ACC112 (cell line): Measurements from ENCODE around the gene ADAMTS2.

Source experiments
- H2AFZ ChIP-seq: fragments of 200-600 bp; sonication (generic); one replicate; pipeline ENCODE4 v1.6.0; 2017; ENCODE audit warnings: antibody characterized with exemption, low read length; ENCODE audit not compliant: unreplicated experiment
- H3K27ac ChIP-seq: fragments of 200-600 bp; sonication (generic); 2 replicates; pipeline ENCODE4 v1.5.1; 2014; ENCODE audit warnings: low read depth, mild to moderate bottlenecking, antibody characterized with exemption, low read length, moderate library complexity
- H3K27me3 ChIP-seq: fragments of 200-600 bp; sonication (generic); 2 replicates; pipeline ENCODE4 v1.6.1; 2014; ENCODE audit warnings: mild to moderate bottlenecking, antibody characterized with exemption, low read length, moderate library complexity, mixed read lengths; ENCODE audit not compliant: insufficient read depth
- H3K36me3 ChIP-seq: fragments of 200-600 bp; sonication (generic); 2 replicates; pipeline ENCODE4 v1.6.1; 2016; ENCODE audit warnings: mild to moderate bottlenecking, antibody characterized with exemption, low read length, moderate library complexity, mixed read lengths; ENCODE audit not compliant: insufficient read depth
- H3K4me1 ChIP-seq: fragments of 200-600 bp; sonication (generic); one replicate; pipeline ENCODE4 v1.6.1; 2016; ENCODE audit warnings: low read length, mixed read lengths; ENCODE audit not compliant: insufficient read depth, unreplicated experiment, control insufficient read depth
- H3K4me3 ChIP-seq: fragments of 200-600 bp; sonication (generic); 2 replicates; pipeline ENCODE4 v1.5.1; 2014; ENCODE audit warnings: mild to moderate bottlenecking, low read depth, low read length
- H3K79me2 ChIP-seq: fragments of 200-600 bp; sonication (generic); one replicate; pipeline ENCODE4 v1.6.0; 2016; ENCODE audit warnings: low read length; ENCODE audit not compliant: control insufficient read depth, unreplicated experiment, insufficient read depth

ADAMTS2 gene

GRCh38 chr5:179300581-179301180, 44.6 kb downstream of the ADAMTS2 start:
- no peak overlapping the region for H3K27ac ChIP-seq
- peaks cover 34% of the 10 kb centered on the region for H3K4me1 ChIP-seq
- no peak overlapping the region for H3K4me3 ChIP-seq
- no peaks in the 10 kb centered on the region for H3K27me3 ChIP-seq
- H3K79me2 ChIP-seq = peaks cover 78% of the 10 kb centered on the region
- H3K36me3 ChIP-seq = 0 out of 2 replicates have a peak, but pooled peaks cover 5% of the 10 kb centered on the region
- H2AFZ ChIP-seq = no peak overlapping the region

- Histone ChIP-seq H3K36me3 (0 out of 2 replicates have a peak, but pooled peaks cover 5% of the 10 kb centered on the region), H3K79me2 (peaks cover 77% of the 10 kb centered on the region), H3K4me1 (peaks cover 15% of the 10 kb centered on the region), H2AFZ (no peak overlapping the region), H3K4me3 (no peak overlapping the region), H3K27ac (no peak overlapping the region), H3K27me3 (no peaks in the 10 kb centered on the region)
Measured at GRCh38 chr5:179298181-179298993, 46.9 kb downstream of the ADAMTS2 start.

- peaks cover 10% of the 10 kb centered on the region for H3K4me1 ChIP-seq
- H3K4me3 ChIP-seq = no peak overlapping the region
- no peaks in the 10 kb centered on the region for H3K27me3 ChIP-seq
- no peak overlapping the region for H2AFZ ChIP-seq
- H3K36me3 ChIP-seq = 0 out of 2 replicates have a peak, but pooled peaks cover 5% of the 10 kb centered on the region
- peaks cover 77% of the 10 kb centered on the region for H3K79me2 ChIP-seq
- no peak overlapping the region for H3K27ac ChIP-seq
Measured at GRCh38 chr5:179297486-179298180, 47.6 kb downstream of the ADAMTS2 start.

- Histone ChIP-seq H3K36me3 (0 out of 2 replicates have a peak, but pooled peaks cover 5% of the 10 kb centered on the region), H3K27me3 (no peaks in the 10 kb centered on the region), H3K27ac (no peak overlapping the region), H2AFZ (no peak overlapping the region), H3K79me2 (peaks cover 77% of the 10 kb centered on the region), H3K4me3 (no peak overlapping the region), H3K4me1 (peaks cover 9% of the 10 kb centered on the region)
Measured at GRCh38 chr5:179297026-179297425, 48.2 kb downstream of the ADAMTS2 start.

- H3K79me2 ChIP-seq = peaks cover 72% of the 10 kb centered on the region
- no peak overlapping the region for H3K4me3 ChIP-seq
- no peaks in the 10 kb centered on the region for H3K27me3 ChIP-seq
- peaks cover 9% of the 10 kb centered on the region for H3K4me1 ChIP-seq
- 0 out of 2 replicates have a peak, but pooled peaks cover 5% of the 10 kb centered on the region for H3K36me3 ChIP-seq
- no peak overlapping the region for H2AFZ ChIP-seq
- no peak overlapping the region for H3K27ac ChIP-seq
Measured at GRCh38 chr5:179296150-179296821, 49.0 kb downstream of the ADAMTS2 start.

- no peaks in the 10 kb centered on the region for H3K27me3 ChIP-seq
- H3K79me2 ChIP-seq = peaks cover 67% of the 10 kb centered on the region
- H3K4me1 ChIP-seq = peaks cover 9% of the 10 kb centered on the region
- H3K27ac ChIP-seq = no peak overlapping the region
- 0 out of 2 replicates have a peak, but pooled peaks cover 5% of the 10 kb centered on the region for H3K36me3 ChIP-seq
- H3K4me3 ChIP-seq = no peak overlapping the region
- H2AFZ ChIP-seq = no peak overlapping the region
Measured at GRCh38 chr5:179295778-179296149, 49.5 kb downstream of the ADAMTS2 start.

- Histone ChIP-seq H3K27me3 (no peaks in the 10 kb centered on the region), H3K36me3 (0 out of 2 replicates have a peak, but pooled peaks cover 5% of the 10 kb centered on the region), H3K27ac (no peak overlapping the region), H3K4me3 (no peak overlapping the region), H2AFZ (no peak overlapping the region), H3K4me1 (peaks cover 9% of the 10 kb centered on the region), H3K79me2 (peaks cover 66% of the 10 kb centered on the region)
Measured at GRCh38 chr5:179294891-179295777, 50.1 kb downstream of the ADAMTS2 start.

GRCh38 chr5:179294131-179294780, 51.0 kb downstream of the ADAMTS2 start:
- Histone ChIP-seq H3K27ac (no peak overlapping the region), H3K36me3 (0 out of 2 replicates have a peak, but pooled peaks cover 5% of the 10 kb centered on the region), H3K27me3 (no peaks in the 10 kb centered on the region), H2AFZ (no peak overlapping the region), H3K4me3 (no peak overlapping the region), H3K4me1 (peaks cover 9% of the 10 kb centered on the region), H3K79me2 (peaks cover 70% of the 10 kb centered on the region)
